Measurements from ENCODE around the gene PLEKHA1. TPM values are rescaled to one million over a fixed set of nuclear protein-coding genes. Genes with fewer than 3 reads are reported as not detected.

Gene PLEKHA1
- total and polyA plus RNA-seq, 4 donors, result 15.9 to 29.2 (median 22.9) TPM

DNA sequence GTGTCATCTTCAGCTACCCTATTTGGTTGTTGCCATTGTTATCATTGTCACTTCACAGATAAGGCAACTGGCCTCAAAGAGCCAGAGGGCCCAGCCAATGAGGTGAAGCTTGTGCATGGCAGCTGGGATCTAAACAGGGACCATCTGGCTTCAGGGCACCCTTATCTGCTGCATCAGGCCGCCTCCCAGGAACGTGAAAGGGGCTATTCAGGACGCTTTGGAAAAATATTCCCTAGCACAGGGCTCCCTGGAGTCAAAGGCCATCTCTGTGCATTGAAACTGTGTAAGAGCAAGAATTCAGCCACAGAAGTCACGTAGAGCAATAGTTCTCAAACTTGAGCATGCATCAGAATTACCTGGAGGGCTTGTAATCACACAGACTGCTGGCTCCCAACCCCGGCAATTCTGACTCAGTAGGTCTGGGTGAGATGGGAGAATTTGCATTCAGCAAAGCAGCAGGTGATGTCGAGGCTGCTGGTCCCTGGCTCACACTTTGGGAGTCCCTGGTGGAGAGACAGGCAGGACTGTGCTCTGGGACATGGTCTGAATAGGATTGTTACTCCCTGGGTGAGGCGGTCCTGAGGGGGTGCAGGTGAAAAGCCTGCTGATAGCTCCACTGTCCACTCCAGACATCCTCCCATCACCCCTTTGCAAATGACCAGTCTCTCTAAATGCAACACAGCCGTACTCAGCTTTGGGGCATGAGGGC lies 21.5 kb upstream of the PLEKHA1 start:
- WGBS, result 78% methylated on average over 8 of the region's 8 CpGs
- Histone ChIP-seq H3K36me3 (ENCODE audit: control insufficient read depth in 4 of 4, insufficient read depth in 3 of 4, low read depth in 1 of 4, low read length in 3 of 4) (no peaks in the 10 kb centered on the region), H3K9me3 (ENCODE audit: control insufficient read depth in 4 of 4, low read length in 3 of 4) (no peaks in the 10 kb centered on the region), H3K27ac (ENCODE audit: low read depth in 1 of 2, low read length in 2 of 2) (no peak overlapping the region), H3K9ac (ENCODE audit: low read depth in 1 of 2, low read length in 2 of 2) (no peak overlapping the region), H3K4me1 (ENCODE audit: control insufficient read depth in 4 of 4, insufficient read depth in 4 of 4, low read length in 3 of 4) (peaks cover 0 to 2% (median 0%) of the 10 kb centered on the region in 4 donors), H3K27me3 (ENCODE audit: control insufficient read depth in 4 of 4, insufficient read depth in 4 of 4, low read length in 3 of 4) (no peaks in the 10 kb centered on the region), H3K4me3 (ENCODE audit: low read depth in 1 of 3, low read length in 3 of 3) (no peak overlapping the region)
- no peak for DNase-seq (ENCODE audit: low spot score)
- TF ChIP-seq FOXA2 (IDR thresholded peaks at IDR 0.05) (no peak), HNF4A (conservative IDR thresholded peaks at IDR 0.05) (no peak), NR2F2 (IDR thresholded peaks at IDR 0.05) (no peak), RXRA (IDR thresholded peaks at IDR 0.05) (no peak), JUND (IDR thresholded peaks at IDR 0.05) (no peak), TAF1 (conservative IDR thresholded peaks at IDR 0.05) (no peak), GABPA (IDR thresholded peaks at IDR 0.05 in 1 of 2, conservative IDR thresholded peaks at IDR 0.05 in 1 of 2) (no peak), HNF4G (IDR thresholded peaks at IDR 0.05) (no peak), EGR1 (IDR thresholded peaks at IDR 0.05; ENCODE audit: low read depth in 2 of 2) (no peak), FOXA1 (IDR thresholded peaks at IDR 0.05) (no peak), YY1 (IDR thresholded peaks at IDR 0.05) (no peak), RAD21 (IDR thresholded peaks at IDR 0.05) (no peak), SP1 (IDR thresholded peaks at IDR 0.05) (no peak)
- TF ChIP-seq, protein P1, sequence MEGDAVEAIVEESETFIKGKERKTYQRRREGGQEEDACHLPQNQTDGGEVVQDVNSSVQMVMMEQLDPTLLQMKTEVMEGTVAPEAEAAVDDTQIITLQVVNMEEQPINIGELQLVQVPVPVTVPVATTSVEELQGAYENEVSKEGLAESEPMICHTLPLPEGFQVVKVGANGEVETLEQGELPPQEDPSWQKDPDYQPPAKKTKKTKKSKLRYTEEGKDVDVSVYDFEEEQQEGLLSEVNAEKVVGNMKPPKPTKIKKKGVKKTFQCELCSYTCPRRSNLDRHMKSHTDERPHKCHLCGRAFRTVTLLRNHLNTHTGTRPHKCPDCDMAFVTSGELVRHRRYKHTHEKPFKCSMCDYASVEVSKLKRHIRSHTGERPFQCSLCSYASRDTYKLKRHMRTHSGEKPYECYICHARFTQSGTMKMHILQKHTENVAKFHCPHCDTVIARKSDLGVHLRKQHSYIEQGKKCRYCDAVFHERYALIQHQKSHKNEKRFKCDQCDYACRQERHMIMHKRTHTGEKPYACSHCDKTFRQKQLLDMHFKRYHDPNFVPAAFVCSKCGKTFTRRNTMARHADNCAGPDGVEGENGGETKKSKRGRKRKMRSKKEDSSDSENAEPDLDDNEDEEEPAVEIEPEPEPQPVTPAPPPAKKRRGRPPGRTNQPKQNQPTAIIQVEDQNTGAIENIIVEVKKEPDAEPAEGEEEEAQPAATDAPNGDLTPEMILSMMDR (IDR thresholded peaks at IDR 0.05; ENCODE audit: low read depth, low read length, missing input control), result no peak
- TF ChIP-seq, protein P2, sequence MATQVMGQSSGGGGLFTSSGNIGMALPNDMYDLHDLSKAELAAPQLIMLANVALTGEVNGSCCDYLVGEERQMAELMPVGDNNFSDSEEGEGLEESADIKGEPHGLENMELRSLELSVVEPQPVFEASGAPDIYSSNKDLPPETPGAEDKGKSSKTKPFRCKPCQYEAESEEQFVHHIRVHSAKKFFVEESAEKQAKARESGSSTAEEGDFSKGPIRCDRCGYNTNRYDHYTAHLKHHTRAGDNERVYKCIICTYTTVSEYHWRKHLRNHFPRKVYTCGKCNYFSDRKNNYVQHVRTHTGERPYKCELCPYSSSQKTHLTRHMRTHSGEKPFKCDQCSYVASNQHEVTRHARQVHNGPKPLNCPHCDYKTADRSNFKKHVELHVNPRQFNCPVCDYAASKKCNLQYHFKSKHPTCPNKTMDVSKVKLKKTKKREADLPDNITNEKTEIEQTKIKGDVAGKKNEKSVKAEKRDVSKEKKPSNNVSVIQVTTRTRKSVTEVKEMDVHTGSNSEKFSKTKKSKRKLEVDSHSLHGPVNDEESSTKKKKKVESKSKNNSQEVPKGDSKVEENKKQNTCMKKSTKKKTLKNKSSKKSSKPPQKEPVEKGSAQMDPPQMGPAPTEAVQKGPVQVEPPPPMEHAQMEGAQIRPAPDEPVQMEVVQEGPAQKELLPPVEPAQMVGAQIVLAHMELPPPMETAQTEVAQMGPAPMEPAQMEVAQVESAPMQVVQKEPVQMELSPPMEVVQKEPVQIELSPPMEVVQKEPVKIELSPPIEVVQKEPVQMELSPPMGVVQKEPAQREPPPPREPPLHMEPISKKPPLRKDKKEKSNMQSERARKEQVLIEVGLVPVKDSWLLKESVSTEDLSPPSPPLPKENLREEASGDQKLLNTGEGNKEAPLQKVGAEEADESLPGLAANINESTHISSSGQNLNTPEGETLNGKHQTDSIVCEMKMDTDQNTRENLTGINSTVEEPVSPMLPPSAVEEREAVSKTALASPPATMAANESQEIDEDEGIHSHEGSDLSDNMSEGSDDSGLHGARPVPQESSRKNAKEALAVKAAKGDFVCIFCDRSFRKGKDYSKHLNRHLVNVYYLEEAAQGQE (IDR thresholded peaks at IDR 0.05), result no peak
- TF ChIP-seq, protein P3, sequence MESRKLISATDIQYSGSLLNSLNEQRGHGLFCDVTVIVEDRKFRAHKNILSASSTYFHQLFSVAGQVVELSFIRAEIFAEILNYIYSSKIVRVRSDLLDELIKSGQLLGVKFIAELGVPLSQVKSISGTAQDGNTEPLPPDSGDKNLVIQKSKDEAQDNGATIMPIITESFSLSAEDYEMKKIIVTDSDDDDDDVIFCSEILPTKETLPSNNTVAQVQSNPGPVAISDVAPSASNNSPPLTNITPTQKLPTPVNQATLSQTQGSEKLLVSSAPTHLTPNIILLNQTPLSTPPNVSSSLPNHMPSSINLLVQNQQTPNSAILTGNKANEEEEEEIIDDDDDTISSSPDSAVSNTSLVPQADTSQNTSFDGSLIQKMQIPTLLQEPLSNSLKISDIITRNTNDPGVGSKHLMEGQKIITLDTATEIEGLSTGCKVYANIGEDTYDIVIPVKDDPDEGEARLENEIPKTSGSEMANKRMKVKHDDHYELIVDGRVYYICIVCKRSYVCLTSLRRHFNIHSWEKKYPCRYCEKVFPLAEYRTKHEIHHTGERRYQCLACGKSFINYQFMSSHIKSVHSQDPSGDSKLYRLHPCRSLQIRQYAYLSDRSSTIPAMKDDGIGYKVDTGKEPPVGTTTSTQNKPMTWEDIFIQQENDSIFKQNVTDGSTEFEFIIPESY (IDR thresholded peaks at IDR 0.05), result no peak
- TF ChIP-seq, protein P4, sequence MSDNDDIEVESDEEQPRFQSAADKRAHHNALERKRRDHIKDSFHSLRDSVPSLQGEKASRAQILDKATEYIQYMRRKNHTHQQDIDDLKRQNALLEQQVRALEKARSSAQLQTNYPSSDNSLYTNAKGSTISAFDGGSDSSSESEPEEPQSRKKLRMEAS (IDR thresholded peaks at IDR 0.05), result no peak
- TF ChIP-seq, protein P5, sequence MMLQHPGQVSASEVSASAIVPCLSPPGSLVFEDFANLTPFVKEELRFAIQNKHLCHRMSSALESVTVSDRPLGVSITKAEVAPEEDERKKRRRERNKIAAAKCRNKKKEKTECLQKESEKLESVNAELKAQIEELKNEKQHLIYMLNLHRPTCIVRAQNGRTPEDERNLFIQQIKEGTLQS (IDR thresholded peaks at IDR 0.05), result no peak

Data from liver (tissue), 9 donors.